ENCODE results near the gene TBCK.
"Not testable (repeated sequence)": the region's sequence is repeated elsewhere in the genome, so short reads cannot be mapped to it uniquely, and the experiment has no call there.

Gene TBCK

DNA sequence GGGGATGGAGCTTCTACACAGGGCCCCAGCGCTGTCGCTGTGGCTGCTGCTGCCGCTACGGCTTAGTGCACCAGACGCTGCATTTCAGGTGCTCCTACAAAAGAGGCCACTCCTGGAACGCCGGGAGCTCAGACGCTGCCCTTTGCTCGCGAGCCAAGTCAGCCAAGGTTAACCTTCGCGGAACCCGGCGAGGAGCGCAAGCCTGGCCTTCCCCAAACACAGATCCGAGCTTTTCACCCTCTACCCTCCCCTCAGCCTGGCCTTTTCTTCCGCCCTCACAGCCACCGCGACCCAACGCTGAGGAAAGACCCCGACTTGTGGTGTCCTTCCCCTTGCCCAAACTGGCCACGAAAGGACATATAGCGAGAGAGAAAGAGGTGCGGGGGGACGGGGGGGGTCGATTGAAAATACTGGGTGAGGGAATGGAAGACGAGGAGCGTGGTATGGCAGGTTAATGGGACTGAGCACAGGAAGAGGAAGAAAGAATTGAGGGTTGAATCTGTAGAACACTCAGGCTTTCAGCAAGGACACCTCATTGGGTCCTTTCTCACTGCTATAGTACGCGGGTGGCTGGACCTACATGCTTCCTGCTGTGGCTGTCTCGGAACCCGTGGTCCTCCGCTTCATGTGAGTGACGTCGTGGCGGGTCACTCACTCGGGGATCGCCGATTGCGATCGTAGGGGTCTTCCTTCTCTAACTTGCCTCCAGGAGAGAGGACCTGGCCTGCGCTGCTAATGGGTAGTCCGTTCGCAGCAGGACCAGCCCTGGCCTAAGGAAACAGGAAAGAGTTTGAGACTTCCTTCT lies at the start of gene TBCK, which contains the start of gene AIMP1:
TSS of gene TBCK (minus strand) at position 242 of the 805 bp plus-strand sequence. CDS start 7,249 bp downstream, outside the sequence.
TSS of gene AIMP1 (plus strand) at position 583 of the 805 bp plus-strand sequence. CDS start 8,460 bp downstream, outside the sequence.
- DNase-seq, result peak; percentile 93

GRCh38 chr4:106365613-106366012 lies 49.6 kb upstream of the TBCK start:
- DNase-seq, result no peak

- DNase-seq, result no peak
These were observed 48.3 kb upstream of the TBCK start for GRCh38 chr4:106364282-106364681.

- no peak for DNase-seq
These were observed 46.2 kb upstream of the TBCK start for GRCh38 chr4:106362086-106362825.

- DNase-seq, result no peak
These were observed 42.9 kb upstream of the TBCK start for GRCh38 chr4:106358899-106359298.

- no peak for DNase-seq
These were observed 39.2 kb upstream of the TBCK start for GRCh38 chr4:106355193-106355592.

DNA sequence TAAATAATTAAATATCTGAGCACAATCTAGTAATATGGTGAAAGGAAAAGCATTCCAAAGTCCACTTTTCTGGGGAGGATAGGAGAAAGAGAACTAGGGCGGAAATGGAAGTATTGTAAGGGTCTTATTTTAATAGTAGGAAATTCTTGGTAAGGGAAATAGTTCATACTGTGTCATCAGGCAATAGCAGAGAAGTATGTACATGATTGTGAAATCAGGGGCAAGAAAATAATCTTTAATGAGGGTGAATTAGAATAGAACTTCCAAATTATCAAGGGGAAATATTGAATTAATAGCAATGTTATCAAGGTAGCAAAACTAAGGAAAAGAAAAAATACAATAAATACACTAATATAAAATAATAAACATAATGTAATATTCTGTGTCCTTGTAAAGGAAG lies 37.8 kb upstream of the TBCK start:
- no peak for DNase-seq

- no peak for DNase-seq
These were observed 35.0 kb upstream of the TBCK start for GRCh38 chr4:106351016-106351415.

- DNase-seq, result no peak
These were observed 31.2 kb upstream of the TBCK start for GRCh38 chr4:106347167-106347566.

GRCh38 chr4:106344647-106344970 lies 28.6 kb upstream of the TBCK start:
- no peak for DNase-seq

GRCh38 chr4:106343865-106344646 lies 28.0 kb upstream of the TBCK start:
- DNase-seq, result no peak

- no peak for DNase-seq
These were observed 24.8 kb upstream of the TBCK start for GRCh38 chr4:106340774-106341173.

GRCh38 chr4:106339431-106339830 lies 23.4 kb upstream of the TBCK start:
- DNase-seq, result no peak

GRCh38 chr4:106338671-106339070 lies 22.7 kb upstream of the TBCK start:
- no peak for DNase-seq

DNA sequence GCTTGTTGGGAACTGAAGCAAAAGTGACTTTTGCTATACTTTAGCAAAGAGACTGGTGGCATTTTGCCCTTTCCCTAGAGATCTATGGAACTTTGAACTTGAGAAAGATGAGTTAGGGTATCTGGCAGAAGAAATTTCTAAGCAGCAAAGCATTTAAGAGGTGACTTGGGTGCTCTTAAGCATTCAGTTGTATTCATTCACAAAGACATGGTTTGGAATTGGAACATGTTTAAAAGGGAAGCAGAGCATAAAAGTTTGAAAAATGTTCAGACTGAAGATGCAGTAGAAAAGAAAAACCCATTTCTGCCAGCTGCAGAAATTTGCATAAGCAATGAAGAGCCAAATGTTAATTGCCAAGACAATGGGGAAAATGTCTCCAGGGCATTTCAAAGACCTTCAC lies 21.9 kb upstream of the TBCK start:
- DNase-seq, result no peak

DNA sequence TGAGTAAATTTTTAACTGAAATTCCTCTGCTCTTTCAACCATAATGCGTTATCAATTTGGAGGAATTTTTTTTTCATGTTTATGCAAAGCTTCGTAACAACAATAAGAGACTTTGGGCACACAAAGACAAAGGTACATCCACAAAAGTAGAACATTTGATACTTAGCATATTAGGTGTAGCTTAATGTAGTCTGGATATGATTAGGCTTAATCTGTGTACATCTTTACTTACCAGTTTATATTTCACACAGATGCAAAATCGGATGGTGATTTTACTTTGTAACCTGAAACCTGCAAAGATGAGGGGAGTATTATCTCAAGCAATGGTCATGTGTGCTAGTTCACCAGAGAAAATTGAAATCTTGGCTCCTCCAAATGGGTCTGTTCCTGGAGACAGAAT lies 20.6 kb upstream of the TBCK start:
- DNase-seq, result no peak

- DNase-seq, result no peak
These were observed 18.9 kb upstream of the TBCK start for GRCh38 chr4:106334741-106335470.

DNA sequence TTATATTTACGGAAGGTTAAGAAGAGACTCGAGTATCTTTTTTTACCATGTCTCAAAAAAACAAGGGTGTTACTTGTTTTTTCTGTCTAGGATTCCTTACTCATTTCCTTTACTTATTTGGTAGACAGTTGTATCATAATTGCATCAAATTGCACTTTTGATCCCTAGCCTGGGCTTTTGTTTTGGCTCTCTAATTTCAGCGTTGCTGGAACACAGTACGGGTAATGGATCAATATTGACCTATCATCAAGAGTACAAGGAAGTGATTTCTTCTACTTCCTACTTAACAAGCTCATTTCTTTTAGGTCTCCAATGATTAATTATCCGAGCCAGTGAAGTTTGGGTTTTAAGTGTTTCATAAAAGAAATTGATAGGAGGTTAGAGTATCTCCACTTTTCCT lies 17.2 kb upstream of the TBCK start:
- no peak for DNase-seq

DNA sequence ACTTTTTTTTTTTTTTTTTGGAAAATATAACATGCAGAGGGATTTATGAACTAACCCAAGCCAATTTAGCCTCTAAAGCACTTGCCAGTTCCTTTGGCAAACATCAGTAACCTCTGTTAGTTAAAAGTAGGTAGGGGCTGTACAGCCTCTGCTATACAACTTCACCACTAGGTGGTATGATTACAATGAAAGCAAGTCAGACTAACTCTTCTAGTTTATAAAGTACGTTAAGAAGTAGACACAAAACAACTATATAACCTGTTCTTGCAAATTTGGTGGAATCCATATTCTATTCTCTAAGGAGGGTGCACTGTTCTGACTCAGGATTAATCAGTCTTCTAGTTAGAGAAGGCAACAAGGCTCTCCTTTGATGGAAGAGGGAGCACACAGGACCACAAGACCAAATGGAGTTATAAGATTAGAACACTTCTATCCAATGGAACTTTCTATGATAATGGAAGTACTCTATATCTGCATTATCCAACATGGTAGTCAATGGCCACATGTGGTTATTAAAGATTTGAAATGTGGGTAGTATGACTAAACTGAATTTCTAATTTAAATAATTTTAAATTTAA lies 13.1 kb upstream of the TBCK start:
- peak; percentile 39 for DNase-seq

- DNase-seq, result no peak
These were observed 9.8 kb upstream of the TBCK start for GRCh38 chr4:106325800-106326199.

GRCh38 chr4:106323119-106323518 lies 7.1 kb upstream of the TBCK start:
- DNase-seq, result no peak

GRCh38 chr4:106321814-106322213 lies 5.8 kb upstream of the TBCK start:
- DNase-seq, result not testable (repeated sequence)

Measured in CD4-positive, alpha-beta T cell treated with Interleukin-10 for 1 hour (primary cell).